Skin epidermis (tissue), 12 donors: ENCODE measurements around the gene LHFPL2.
A peak's percentile ranks its signal among the peaks of the same experiment; 100 is the strongest.

Experiments used
- H3K27ac ChIP-seq, 21 experiments: fragments of 200-600 bp; sonication (generic) in 11 of 21; one replicate each; pipeline ENCODE4 v1.5.0; 2020; ENCODE audit warnings: mild to moderate bottlenecking in 3 of 21, inconsistent platforms in 2 of 21, moderate library complexity in 2 of 21
- H3K4me3 ChIP-seq, 7 experiments: fragments of 200-600 bp; sonication (generic) in 2 of 7; one replicate each; pipeline ENCODE4 v1.5.0; 2020; ENCODE audit warnings: inconsistent platforms in 2 of 7, mild to moderate bottlenecking in 2 of 7, moderate library complexity in 1 of 7

LHFPL2 gene

GRCh38 chr5:78499485-78499884 is 149.1 kb downstream of the LHFPL2 start:
- no peak overlapping the region for H3K27ac ChIP-seq
- no peak overlapping the region for H3K4me3 ChIP-seq

DNA sequence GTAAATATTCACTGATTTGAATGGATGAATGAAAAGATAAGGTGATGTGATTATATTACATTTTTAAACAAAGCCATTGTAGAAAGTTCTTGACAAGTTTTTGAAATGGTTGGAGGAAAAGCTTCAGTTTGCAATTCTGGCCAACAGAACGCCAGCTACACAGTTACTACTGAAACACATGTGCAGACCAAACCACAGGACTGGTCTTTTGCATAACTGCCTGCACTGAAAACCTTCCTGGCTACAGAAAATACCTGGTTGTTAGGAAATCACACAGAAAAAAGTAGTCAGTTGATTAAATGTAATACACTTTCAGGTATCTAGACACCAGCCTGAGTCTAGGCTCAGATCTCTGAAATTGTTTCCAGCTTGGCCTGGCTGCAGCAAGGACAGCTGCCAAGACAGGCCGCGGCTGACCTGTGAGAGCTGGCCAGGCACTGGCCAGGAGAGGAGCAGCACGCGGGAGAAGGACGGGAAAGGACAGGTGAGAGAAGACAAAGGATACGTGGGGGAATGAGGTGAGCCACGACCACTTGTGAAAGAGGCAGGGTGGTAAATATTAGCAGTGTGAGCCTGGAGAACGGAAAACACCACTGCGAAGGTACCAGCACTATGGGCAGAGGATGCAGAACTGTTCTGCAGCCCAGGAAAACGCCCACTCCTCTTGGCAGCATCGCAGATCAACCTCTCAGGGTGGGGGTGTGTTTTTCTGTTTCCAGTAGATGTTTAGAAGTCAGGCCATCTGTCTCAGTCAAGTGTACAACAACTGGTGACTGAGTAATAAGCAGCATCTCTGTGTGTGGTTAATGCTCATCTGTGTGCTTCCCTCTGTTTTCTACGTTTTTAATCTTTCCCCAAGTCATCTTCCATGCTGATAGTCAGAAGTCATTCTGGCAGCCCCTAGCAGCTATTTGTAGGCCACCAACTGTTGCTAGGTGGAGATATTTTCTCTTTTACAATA is 150.7 kb downstream of the LHFPL2 start:
- peak overlapping the region in 2 of 21 experiments; percentile 9 to 40 for H3K27ac ChIP-seq

GRCh38 chr5:78496373-78496772 is 152.2 kb downstream of the LHFPL2 start:
- no peak overlapping the region for H3K4me3 ChIP-seq
- H3K27ac ChIP-seq, result peak overlapping the region in 3 of 21 experiments; percentile 14 to 27 (median 20)

More for the DNA sequence above, 150.7 kb downstream of the LHFPL2 start:
- no peak overlapping the region for H3K4me3 ChIP-seq

GRCh38 chr5:78495800-78496199 is 152.8 kb downstream of the LHFPL2 start:
- peak overlapping the region in 1 of 21 experiments; percentile 27 for H3K27ac ChIP-seq
- H3K4me3 ChIP-seq, result no peak overlapping the region

GRCh38 chr5:78492650-78493049 is 155.9 kb downstream of the LHFPL2 start:
- no peak overlapping the region for H3K27ac ChIP-seq
- no peak overlapping the region for H3K4me3 ChIP-seq

DNA sequence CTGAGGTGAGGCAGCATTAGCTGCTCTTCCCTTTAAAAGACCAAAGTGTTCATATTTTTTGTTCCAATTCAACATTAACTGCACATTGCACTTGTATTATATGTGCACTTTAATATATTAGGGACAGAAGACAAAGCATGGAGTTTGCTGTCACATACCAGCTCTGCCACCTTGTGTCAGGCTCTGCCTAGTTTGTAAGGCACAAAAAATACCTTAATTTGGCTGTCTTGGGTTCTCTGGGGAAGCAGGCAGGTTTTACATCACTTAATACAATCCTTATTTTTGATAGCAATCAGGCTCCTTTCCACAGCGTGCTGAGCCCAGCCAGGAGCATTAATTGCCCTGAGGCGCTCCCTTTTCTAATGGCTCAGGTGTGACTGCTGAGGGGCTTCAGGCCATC is 156.3 kb downstream of the LHFPL2 start:
- no peak overlapping the region for H3K27ac ChIP-seq

GRCh38 chr5:78490709-78491485 is 157.7 kb downstream of the LHFPL2 start:
- no peak overlapping the region for H3K4me3 ChIP-seq
- no peak overlapping the region for H3K27ac ChIP-seq

More for the DNA sequence above, 156.3 kb downstream of the LHFPL2 start:
- no peak overlapping the region for H3K4me3 ChIP-seq

GRCh38 chr5:78487846-78488245 is 160.7 kb downstream of the LHFPL2 start:
- H3K27ac ChIP-seq, result peak overlapping the region in 1 of 21 experiments; percentile 5
- no peak overlapping the region for H3K4me3 ChIP-seq

DNA sequence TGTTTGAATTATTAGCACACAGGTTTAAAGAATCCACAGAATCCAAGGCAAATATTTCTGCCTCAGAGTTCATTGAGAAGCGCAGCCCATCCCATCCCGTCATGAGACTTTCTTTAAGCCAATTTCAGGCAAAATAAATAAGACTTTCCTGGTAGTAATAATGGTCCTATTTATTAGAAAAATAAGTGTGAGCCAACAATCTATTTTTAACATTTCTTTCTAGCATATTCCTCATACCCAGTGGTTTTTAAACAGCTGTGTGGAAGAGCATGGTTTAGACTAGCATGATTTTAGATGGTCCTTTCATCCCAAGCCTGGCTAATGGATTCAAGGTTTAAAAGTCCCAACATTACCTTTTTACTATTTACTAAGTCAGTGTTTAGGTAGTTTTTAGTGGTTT is 162.4 kb downstream of the LHFPL2 start:
- Histone ChIP-seq H3K27ac (peak overlapping the region in 3 of 21 experiments; percentile 17 to 43 (median 33)), H3K4me3 (no peak overlapping the region)

GRCh38 chr5:78483809-78484521 is 164.6 kb downstream of the LHFPL2 start:
- peak overlapping the region in 1 of 21 experiments; percentile 15 for H3K27ac ChIP-seq
- no peak overlapping the region for H3K4me3 ChIP-seq

GRCh38 chr5:78482948-78483347 is 165.6 kb downstream of the LHFPL2 start:
- Histone ChIP-seq H3K27ac (no peak overlapping the region), H3K4me3 (no peak overlapping the region)

- Histone ChIP-seq H3K4me3 (no peak overlapping the region), H3K27ac (no peak overlapping the region)
These were observed 171.8 kb downstream of the LHFPL2 start for GRCh38 chr5:78476795-78477194.

DNA sequence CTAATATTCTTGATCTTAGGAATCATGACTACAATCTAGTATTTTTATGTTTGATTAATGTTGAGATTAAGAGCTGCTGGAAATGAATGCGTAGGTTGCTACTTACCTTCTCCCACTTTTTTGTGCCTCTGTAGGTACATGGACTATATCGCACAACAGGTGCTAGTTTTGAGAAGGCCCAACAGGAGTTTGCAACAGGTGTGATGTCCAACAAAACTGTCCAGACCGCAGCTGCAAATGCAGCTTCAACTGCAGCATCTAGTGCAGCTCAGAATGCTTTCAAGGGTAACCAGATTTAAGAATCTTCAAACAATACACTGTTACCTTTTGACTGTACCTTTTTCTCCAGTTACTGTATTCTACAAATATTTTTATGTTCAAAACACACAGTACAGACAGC is 173.2 kb downstream of the LHFPL2 start:
- Histone ChIP-seq H3K27ac (no peak overlapping the region), H3K4me3 (no peak overlapping the region)

DNA sequence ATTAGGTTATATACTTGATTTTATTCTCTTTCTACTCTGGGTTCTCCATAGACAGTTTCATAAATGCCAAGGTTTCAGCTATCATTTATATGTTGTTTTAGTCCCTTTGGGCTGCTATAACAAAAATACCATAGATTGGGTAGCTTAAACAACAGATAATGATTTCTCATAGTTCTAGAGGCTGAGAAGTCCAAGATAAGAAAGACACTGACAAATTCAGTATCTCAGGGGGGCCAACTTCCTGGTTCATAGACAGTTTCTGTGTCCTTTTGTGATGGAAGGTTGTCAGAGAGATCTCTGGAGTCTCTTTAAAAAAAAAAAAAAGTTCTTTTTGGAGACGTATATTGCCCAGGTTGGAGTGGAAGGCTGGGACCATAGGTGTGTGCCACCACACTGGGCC is 174.8 kb downstream of the LHFPL2 start:
- no peak overlapping the region for H3K27ac ChIP-seq
- no peak overlapping the region for H3K4me3 ChIP-seq

DNA sequence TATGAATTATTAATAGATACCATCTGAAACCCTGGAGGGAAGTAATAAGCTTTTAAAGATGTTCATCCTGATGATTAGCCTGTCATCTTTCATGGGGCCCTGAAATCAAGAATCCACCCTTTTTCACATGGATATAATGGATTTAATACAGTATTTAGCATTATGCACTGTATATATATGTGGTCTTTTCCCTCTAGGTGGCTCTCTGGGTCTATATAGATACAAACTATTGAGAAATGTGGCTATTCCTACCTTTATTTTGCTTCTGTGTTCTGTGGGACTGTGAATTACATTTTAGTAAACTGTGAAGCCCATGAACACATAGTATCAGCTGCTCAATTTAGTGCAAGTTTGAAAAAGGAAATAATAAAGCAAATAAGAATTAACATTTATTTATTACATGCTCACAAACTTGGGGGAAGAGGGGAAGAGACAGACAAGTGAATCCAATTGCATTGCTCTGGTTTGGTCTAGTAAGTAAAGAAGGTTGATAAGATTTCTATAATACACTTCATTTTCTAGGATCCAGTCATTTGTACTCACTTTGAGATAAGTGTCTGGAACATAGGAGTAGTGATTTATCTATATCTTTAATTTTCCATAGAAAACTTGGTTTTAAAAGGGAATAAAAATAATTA is 176.0 kb downstream of the LHFPL2 start:
- Histone ChIP-seq H3K27ac (no peak overlapping the region), H3K4me3 (no peak overlapping the region)

- Histone ChIP-seq H3K4me3 (no peak overlapping the region), H3K27ac (no peak overlapping the region)
These were observed 176.7 kb downstream of the LHFPL2 start for GRCh38 chr5:78471896-78472295.

DNA sequence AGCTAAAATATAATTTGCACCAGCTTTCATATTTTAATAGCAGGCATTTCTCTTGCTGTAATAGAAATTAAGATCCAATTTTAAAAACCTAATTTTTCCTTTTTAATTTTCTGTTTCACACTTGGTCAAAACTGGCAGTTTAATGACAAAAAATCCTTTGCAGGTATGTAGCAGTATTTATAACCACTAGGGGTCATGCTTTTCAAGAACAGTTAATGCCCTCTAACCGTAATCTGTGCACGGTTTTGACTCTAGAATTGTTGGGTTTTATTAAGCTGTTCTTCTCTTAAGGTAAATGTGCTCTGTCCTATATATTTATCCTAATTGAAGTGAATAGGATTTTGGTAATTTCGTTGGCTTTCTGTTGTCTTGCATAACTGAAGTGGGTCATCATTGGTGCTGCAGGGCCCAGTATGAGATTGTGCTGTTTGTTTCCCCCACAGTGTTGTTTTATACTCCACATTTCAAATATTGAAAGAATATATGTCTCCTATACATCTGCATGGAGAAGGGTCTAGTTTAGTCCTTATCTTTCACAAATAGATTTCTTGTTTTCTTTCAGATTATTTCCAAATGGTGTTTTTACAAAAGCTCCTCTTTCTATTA is 180.7 kb downstream of the LHFPL2 start:
- H3K4me3 ChIP-seq, result no peak overlapping the region
- H3K27ac ChIP-seq, result no peak overlapping the region

- Histone ChIP-seq H3K4me3 (no peak overlapping the region), H3K27ac (no peak overlapping the region)
These were observed 181.4 kb downstream of the LHFPL2 start for GRCh38 chr5:78467140-78467539.

DNA sequence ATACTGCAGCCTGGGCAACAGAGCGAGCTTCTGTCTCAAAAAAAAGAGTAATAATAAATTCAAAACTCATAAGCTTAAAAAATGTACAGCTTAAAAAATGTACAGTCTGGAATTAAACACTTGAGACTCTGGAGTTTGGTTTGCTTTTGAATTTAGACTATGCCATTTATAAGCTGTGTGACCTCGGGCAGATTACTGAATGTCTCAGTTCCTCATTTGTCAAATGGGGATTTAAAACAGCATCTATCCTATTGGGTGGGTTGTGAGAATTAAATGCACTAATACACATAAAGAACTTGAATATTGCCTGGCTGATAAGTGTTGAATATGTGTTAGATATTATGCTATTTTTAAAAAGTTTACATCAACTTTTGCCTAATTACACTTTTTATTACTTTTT is 189.7 kb downstream of the LHFPL2 start:
- no peak overlapping the region for H3K27ac ChIP-seq
- H3K4me3 ChIP-seq, result no peak overlapping the region
